OCI-LY1 (cell line): ENCODE data around the gene GALNT13.

Experiments
- H2AFZ ChIP-seq: fragments of 200-600 bp; sonication (generic), shearing (Covaris generic); 2 replicates; pipeline ENCODE4 v1.6.0; 2014; ENCODE audit warnings: antibody characterized with exemption, mild to moderate bottlenecking, low read length
- H3F3A ChIP-seq: fragments of 200-600 bp; sonication (generic), shearing (Covaris generic); 2 replicates; pipeline ENCODE4 v1.6.0; 2014; ENCODE audit warnings: mild to moderate bottlenecking, antibody characterized with exemption, low read length, moderate library complexity; ENCODE audit not compliant: insufficient read depth
- H3K27ac ChIP-seq: fragments of 200-600 bp; sonication (generic); 2 replicates; pipeline ENCODE4 v1.5.1; 2014; ENCODE audit warnings: low read length, mixed run types, mild to moderate bottlenecking, low read depth; ENCODE audit not compliant: poor library complexity, severe bottlenecking
- H3K27me3 ChIP-seq: fragments of 200-600 bp; sonication (generic); 2 replicates; pipeline ENCODE4 v1.6.0; 2014; ENCODE audit warnings: antibody characterized with exemption, mild to moderate bottlenecking, low read length, moderate library complexity; ENCODE audit not compliant: insufficient read depth
- H3K36me3 ChIP-seq: fragments of 200-600 bp; sonication (generic); 2 replicates; pipeline ENCODE4 v1.6.1; 2014; ENCODE audit warnings: mild to moderate bottlenecking, antibody characterized with exemption, low read length, moderate library complexity, mixed read lengths; ENCODE audit not compliant: insufficient read depth
- H3K4me1 ChIP-seq: fragments of 200-600 bp; sonication (generic); 2 replicates; pipeline ENCODE4 v1.5.1; 2014; ENCODE audit warnings: mild to moderate bottlenecking, low read length, moderate library complexity; ENCODE audit not compliant: insufficient read depth, severe bottlenecking
- H3K4me2 ChIP-seq: fragments of 200-600 bp; sonication (generic), shearing (Covaris generic); 2 replicates; pipeline ENCODE4 v1.6.1; 2014; ENCODE audit warnings: low read length
- H3K4me3 ChIP-seq: fragments of 200-600 bp; sonication (generic); 2 replicates; pipeline ENCODE4 v1.5.1; 2014; ENCODE audit warnings: low read length, low read depth, mild to moderate bottlenecking, mixed read lengths; ENCODE audit not compliant: poor library complexity, severe bottlenecking
- H3K79me2 ChIP-seq: fragments of 200-600 bp; shearing (Covaris generic); 2 replicates; pipeline ENCODE4 v1.6.1; 2016; ENCODE audit warnings: mixed run types, low read length, mixed read lengths; ENCODE audit not compliant: insufficient read depth
- H3K9ac ChIP-seq: fragments of 200-600 bp; sonication (generic), shearing (Covaris generic); 2 replicates; pipeline ENCODE4 v1.6.1; 2014; ENCODE audit warnings: mild to moderate bottlenecking, low read length, mixed read lengths
- H3K9me2 ChIP-seq: fragments of 200-600 bp; sonication (generic), shearing (Covaris generic); 2 replicates; pipeline ENCODE4 v1.6.1; 2014; ENCODE audit warnings: low read depth, mild to moderate bottlenecking, low read length, mixed read lengths
- H3K9me3 ChIP-seq: fragments of 200-600 bp; shearing (Covaris generic); 2 replicates; pipeline ENCODE4 v1.6.1; 2014; ENCODE audit warnings: low read length, mixed read lengths
- H4K20me1 ChIP-seq: fragments of 200-600 bp; sonication (generic), shearing (Covaris generic); 2 replicates; pipeline ENCODE4 v1.6.0; 2016; ENCODE audit warnings: mild to moderate bottlenecking, low read length; ENCODE audit not compliant: insufficient read depth
- EZH2 ChIP-seq: fragments of 200-600 bp; sonication (generic), shearing (Covaris generic); IDR thresholded peaks from 2 replicates; pipeline ENCODE4 v1.8.0; 2017; ENCODE audit warnings: borderline replicate concordance, mixed run types, mild to moderate bottlenecking, antibody characterized with exemption, low read length, moderate library complexity, mixed read lengths
- TF ChIP-seq, protein P1 (sequence below): fragments of 200-600 bp; sonication (generic), shearing (Covaris generic); IDR thresholded peaks from 2 replicates; pipeline ENCODE4 v1.5.1; 2017; ENCODE audit warnings: mild to moderate bottlenecking, antibody characterized with exemption, low read length, moderate library complexity, mixed read lengths

GALNT13 gene

DNA sequence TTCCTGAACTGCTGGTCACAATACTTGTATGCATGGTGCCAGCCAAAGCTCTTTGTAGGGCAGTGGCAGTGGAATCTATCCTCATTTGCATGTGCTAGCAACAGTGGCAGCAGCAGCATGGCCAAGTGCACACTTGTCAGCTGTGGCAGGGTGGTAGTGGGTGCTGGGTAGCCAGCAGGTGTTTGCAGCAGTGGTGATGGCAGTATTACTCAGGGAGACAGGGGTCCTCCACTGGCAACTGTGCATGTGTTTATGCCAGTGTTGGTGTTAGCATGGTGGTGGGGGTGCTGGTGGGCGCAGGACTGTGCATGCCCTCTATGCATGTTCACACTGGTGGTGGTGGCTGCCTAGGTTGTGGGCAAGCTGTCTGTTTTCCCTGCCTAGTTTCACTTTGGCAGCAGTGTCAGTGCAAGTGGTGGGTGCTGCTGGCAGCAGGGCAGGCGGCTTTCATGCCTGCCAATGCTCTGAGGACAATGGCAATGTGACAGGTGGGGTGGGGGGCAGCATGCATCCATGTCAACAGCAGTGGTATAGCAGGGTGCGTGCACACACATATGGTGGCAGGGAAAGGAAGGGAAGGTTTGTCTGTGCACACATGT, 41.2 kb downstream of the GALNT13 start:
- Histone ChIP-seq H3K9me2 (no peaks in the 10 kb centered on the region), H3K27ac (no peak overlapping the region), H3K4me3 (no peak overlapping the region), H4K20me1 (no peaks in the 10 kb centered on the region), H2AFZ (no peak overlapping the region), H3K9me3 (no peaks in the 10 kb centered on the region), H3K4me1 (no peaks in the 10 kb centered on the region), H3K36me3 (no peaks in the 10 kb centered on the region), H3F3A (no peaks in the 10 kb centered on the region), H3K27me3 (no peaks in the 10 kb centered on the region), H3K4me2 (no peak overlapping the region), H3K9ac (no peak overlapping the region), H3K79me2 (no peaks in the 10 kb centered on the region)
- TF ChIP-seq, protein P1, sequence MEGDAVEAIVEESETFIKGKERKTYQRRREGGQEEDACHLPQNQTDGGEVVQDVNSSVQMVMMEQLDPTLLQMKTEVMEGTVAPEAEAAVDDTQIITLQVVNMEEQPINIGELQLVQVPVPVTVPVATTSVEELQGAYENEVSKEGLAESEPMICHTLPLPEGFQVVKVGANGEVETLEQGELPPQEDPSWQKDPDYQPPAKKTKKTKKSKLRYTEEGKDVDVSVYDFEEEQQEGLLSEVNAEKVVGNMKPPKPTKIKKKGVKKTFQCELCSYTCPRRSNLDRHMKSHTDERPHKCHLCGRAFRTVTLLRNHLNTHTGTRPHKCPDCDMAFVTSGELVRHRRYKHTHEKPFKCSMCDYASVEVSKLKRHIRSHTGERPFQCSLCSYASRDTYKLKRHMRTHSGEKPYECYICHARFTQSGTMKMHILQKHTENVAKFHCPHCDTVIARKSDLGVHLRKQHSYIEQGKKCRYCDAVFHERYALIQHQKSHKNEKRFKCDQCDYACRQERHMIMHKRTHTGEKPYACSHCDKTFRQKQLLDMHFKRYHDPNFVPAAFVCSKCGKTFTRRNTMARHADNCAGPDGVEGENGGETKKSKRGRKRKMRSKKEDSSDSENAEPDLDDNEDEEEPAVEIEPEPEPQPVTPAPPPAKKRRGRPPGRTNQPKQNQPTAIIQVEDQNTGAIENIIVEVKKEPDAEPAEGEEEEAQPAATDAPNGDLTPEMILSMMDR = no peak
- no peak for TF ChIP-seq EZH2

DNA sequence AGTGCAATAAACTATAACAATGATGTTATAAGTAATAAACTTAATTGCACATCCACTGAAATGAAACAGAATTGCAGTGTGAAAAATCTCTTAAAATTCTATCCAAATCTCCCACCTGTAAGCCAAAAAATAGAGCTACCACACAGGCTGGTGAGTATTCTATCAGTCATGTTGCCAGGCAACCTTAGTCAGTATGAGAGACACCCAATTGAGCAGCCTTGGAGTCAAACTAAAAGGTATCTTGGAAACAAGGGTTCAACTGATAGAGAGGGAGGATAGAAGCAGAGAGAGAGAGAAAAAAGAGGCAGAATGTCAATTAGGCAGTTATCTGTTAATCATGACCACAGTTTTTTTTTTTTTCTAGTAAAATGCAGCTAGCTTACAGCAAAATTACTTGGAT, 45.8 kb downstream of the GALNT13 start:
- H3K4me3 ChIP-seq = no peak overlapping the region
- H3K27me3 ChIP-seq = no peaks in the 10 kb centered on the region
- no peaks in the 10 kb centered on the region for H3F3A ChIP-seq
- H3K27ac ChIP-seq = no peak overlapping the region
- no peaks in the 10 kb centered on the region for H3K36me3 ChIP-seq
- no peak for TF ChIP-seq EZH2
- TF ChIP-seq, protein P1 = no peak
- no peak overlapping the region for H3K9ac ChIP-seq
- no peak overlapping the region for H2AFZ ChIP-seq
- no peaks in the 10 kb centered on the region for H4K20me1 ChIP-seq
- no peaks in the 10 kb centered on the region for H3K9me2 ChIP-seq
- H3K79me2 ChIP-seq = no peaks in the 10 kb centered on the region
- no peak overlapping the region for H3K4me2 ChIP-seq
- no peaks in the 10 kb centered on the region for H3K9me3 ChIP-seq
- no peaks in the 10 kb centered on the region for H3K4me1 ChIP-seq

DNA sequence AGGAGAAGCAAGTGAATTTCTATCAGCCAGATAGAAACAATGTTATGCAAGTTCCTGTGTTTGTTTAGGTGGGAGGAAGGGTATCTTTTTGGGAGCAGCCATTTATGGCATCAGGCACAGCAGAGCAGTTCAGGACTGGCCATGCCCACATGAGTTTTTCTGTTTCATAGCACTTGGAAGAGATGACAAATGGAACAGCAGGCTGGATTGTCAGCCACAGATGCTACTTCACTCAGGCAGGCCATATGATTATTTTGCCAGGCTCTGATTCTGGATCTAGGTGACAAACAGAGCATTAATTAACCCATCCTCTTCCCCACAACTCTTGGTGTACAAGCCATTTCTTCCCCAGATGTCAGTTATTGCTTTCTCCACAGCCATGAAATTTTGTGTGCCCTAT, 63.8 kb downstream of the GALNT13 start:
- no peaks in the 10 kb centered on the region for H3F3A ChIP-seq
- no peak overlapping the region for H3K9ac ChIP-seq
- H3K27me3 ChIP-seq = no peaks in the 10 kb centered on the region
- no peak overlapping the region for H3K4me2 ChIP-seq
- H3K27ac ChIP-seq = no peak overlapping the region
- no peak overlapping the region for H2AFZ ChIP-seq
- H3K4me3 ChIP-seq = no peak overlapping the region
- H4K20me1 ChIP-seq = no peaks in the 10 kb centered on the region
- TF ChIP-seq, protein P1 = no peak
- no peak for TF ChIP-seq EZH2
- no peaks in the 10 kb centered on the region for H3K36me3 ChIP-seq
- no peaks in the 10 kb centered on the region for H3K4me1 ChIP-seq
- no peaks in the 10 kb centered on the region for H3K9me2 ChIP-seq
- no peaks in the 10 kb centered on the region for H3K9me3 ChIP-seq
- no peaks in the 10 kb centered on the region for H3K79me2 ChIP-seq
